ENCODE data around the gene PROB1. TPM values are rescaled to one million over a fixed set of nuclear protein-coding genes. Genes with fewer than 3 reads are reported as not detected.
A peak's percentile ranks its signal among the peaks of the same experiment; 100 is the strongest.
"Not testable (repeated sequence)": the region's sequence is repeated elsewhere in the genome, so short reads cannot be mapped to it uniquely, and the experiment has no call there.

The PROB1 gene
- total RNA-seq, 4 donors from 2014 or later, result 26.8 to 81.4 (median 52.9) TPM

DNA sequence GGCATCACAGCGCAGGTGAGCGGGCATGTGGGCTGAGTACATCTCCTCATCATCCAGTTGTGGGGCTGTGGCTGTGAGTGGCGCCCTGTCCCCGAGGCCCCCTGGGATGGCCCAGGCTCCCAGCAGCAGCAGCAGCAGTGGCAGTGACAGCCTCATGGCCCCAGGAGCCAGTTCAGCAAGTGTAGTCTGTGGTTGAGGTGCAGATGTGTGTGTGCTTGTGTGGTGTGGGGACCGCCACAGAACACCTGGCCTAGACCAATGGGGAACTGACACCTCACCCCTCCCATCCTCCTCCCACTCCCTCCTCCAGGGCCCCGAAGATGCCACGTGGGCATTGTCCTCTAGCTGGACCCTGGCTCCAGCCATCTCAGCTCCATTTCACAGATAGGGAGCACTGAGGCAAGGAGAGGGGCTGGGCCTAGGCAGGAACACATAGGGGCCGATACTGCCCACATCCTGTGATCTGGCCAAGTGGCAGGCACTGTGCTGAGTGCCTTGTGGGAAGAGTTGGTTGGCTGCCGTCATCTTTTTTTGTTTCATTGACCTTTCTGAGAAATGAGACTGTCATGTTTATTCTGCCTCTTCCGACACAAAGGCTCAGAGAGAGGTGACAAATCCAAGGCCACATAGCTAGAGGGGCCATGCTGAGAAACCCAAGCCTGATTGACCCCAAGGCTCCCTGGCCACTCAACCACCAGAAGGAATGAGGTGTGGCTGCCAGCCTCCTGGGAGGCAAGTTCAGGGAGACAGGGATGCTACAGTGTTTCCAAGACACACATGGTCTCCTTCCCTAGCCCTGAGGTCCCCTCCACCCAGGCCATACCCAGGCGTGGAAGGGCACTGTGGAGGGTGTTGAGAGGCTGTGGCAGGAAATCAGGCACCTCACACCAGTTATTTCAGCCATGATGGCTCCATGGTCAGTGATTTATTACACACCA, 4.9 kb downstream of the PROB1 start, which contains the start of gene MZB1:
MZB1 (minus strand) TSS at position 213 of the 938 bp plus-strand sequence; CDS start at position 156, 57 bp downstream.
- ATAC-seq, result no peak
- no peak within 1 kb of the TSS for H3K4me3 ChIP-seq

DNA sequence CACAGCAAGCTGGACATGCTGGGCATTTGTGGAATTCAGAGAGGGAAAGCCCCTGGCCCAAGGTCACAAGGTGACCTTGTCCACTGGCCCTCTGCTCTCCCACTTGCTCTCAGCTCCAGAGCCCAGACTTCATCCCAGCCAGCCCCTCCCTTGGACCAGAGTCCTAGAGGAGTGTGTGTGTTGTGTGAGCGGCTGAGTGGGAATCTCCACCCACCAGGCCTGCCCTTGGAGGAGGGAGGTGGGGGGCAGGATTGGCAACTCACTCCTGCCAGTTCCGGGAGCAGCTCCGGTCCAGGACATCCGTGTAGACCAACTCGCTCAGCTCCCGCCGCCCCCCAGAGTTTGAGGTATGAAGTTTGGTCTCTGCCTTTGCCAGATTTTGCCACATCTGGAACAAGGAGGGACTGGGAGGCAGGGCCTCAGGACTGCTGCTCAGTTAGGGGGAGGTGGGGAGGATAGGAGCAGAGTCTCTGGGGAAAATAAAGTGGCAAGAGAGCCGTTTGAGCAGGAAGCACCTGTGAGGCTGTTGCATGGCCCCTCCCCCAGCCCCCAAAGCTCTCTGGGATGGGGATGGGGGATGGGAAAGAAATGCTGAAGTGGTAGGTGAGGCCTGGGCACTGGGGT, 6.6 kb downstream of the PROB1 start:
- H3K4me3 ChIP-seq, result no peak overlapping the region
- H3K27ac ChIP-seq, result peak overlapping the region in 2 of 4 donors; percentile 3 to 49
- H3K4me1 ChIP-seq, result peaks cover 19 to 54% of the 10 kb centered on the region in 2 donors
- intact Hi-C loops (cut with DNase I; ENCODE audit: low total_unique reads), result no loop called here
- ATAC-seq (no peak), DNase-seq (peak in 1 of 2 donors; percentile 25)
- H3K9me3 ChIP-seq, result no peaks in the 10 kb centered on the region
- TF ChIP-seq POLR2A (IDR thresholded peaks at IDR 0.05), result no peak
- no peaks in the 10 kb centered on the region for H3K36me3 ChIP-seq
- no peaks in the 10 kb centered on the region for H3K27me3 ChIP-seq
- in situ Hi-C loops (cut with MboI; ENCODE audit: low sequenced_read_pairs in 4 of 4), result no loop called here

More for the DNA sequence above, 4.9 kb downstream of the PROB1 start, which contains the start of gene MZB1:
- peak in 1 of 2 donors; percentile 24 for DNase-seq
- intact Hi-C loops (cut with DNase I; ENCODE audit: low total_unique reads) (loop anchor here (1.0 to 5.0 kb wide), 2 partner anchors 16 to 1768 kb away; no protein-coding TSS in a partner anchor), in situ Hi-C loops (cut with MboI; ENCODE audit: low sequenced_read_pairs in 4 of 4) (no loop called here)
- peak within 1 kb of the TSS; percentile 99 to 100 (median 100) for H3K27ac ChIP-seq
- no peaks in the 10 kb centered on the region for H3K36me3 ChIP-seq
- no peaks in the 10 kb centered on the region for H3K27me3 ChIP-seq
- H3K9me3 ChIP-seq, result no peaks in the 10 kb centered on the region
- H3K4me1 ChIP-seq, result peaks cover 17 to 46% of the 10 kb centered on the region in 2 donors
- TF ChIP-seq POLR2A (IDR thresholded peaks at IDR 0.05), result no peak
- no peak for TF ChIP-seq CTCF (IDR thresholded peaks at IDR 0.05 in 4 of 5, conservative IDR thresholded peaks at IDR 0.05 in 1 of 5)

- ATAC-seq, result no peak
- intact Hi-C loops (cut with DNase I; ENCODE audit: low total_unique reads) (no loop called here), in situ Hi-C loops (cut with MboI; ENCODE audit: low sequenced_read_pairs in 4 of 4) (no loop called here)
- Histone ChIP-seq H3K4me1 (peaks cover 19 to 48% of the 10 kb centered on the region in 2 donors), H3K36me3 (no peaks in the 10 kb centered on the region), H3K27me3 (no peaks in the 10 kb centered on the region), H3K9me3 (no peaks in the 10 kb centered on the region), H3K27ac (peak overlapping the region in 2 of 4 donors; percentile 3 to 49), H3K4me3 (no peak overlapping the region)
- no peak for TF ChIP-seq POLR2A (IDR thresholded peaks at IDR 0.05)
- TF ChIP-seq CTCF (IDR thresholded peaks at IDR 0.05 in 4 of 5, conservative IDR thresholded peaks at IDR 0.05 in 1 of 5), result no peak
- no peak for DNase-seq
Observed at GRCh38 chr5:139387611-139388197, 7.2 kb downstream of the PROB1 start.

DNA sequence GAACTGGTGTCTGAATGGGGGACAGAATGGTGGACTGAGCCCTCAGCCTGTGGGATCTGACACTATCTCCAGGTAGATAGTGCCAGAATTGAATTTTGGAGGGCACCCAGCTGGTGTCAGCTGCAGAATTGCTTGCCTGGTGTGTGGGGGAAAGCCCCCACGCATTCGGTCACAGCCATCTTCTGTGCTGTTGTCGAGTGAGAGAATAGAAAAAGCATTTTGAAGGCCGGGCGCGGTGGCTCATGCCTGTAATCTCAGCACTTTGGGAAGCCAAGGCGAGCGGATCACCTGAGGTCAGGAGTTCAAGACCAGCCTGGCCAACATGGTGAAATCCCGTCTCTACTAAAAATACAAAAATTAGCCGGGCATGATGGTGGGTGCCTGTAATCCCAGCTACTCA, 7.9 kb downstream of the PROB1 start:
- H3K36me3 ChIP-seq; intact Hi-C loops (cut with DNase I; ENCODE audit: low total_unique reads); H3K4me3 ChIP-seq; ATAC-seq; H3K27me3 ChIP-seq; H3K9me3 ChIP-seq; in situ Hi-C loops (cut with MboI; ENCODE audit: low sequenced_read_pairs in 4 of 4); DNase-seq; H3K27ac ChIP-seq: not testable (repeated sequence)
- H3K4me1 ChIP-seq, result peaks cover 19 to 42% of the 10 kb centered on the region in 2 donors

GRCh38 chr5:139386050-139386438, 8.9 kb downstream of the PROB1 start:
- in situ Hi-C loops (cut with MboI; ENCODE audit: low sequenced_read_pairs in 4 of 4) (no loop called here), intact Hi-C loops (cut with DNase I; ENCODE audit: low total_unique reads) (no loop called here)
- H3K4me3 ChIP-seq, result no peak overlapping the region
- H3K27ac ChIP-seq, result no peak overlapping the region
- H3K27me3 ChIP-seq, result no peaks in the 10 kb centered on the region
- H3K4me1 ChIP-seq, result peaks cover 10 to 33% of the 10 kb centered on the region in 2 donors
- DNase-seq (no peak), ATAC-seq (no peak)
- H3K36me3 ChIP-seq, result no peaks in the 10 kb centered on the region
- no peaks in the 10 kb centered on the region for H3K9me3 ChIP-seq
- no peak for TF ChIP-seq POLR2A (IDR thresholded peaks at IDR 0.05)

Measured in gastrocnemius medialis (tissue), 4 donors.